Measurements from ENCODE around the gene EFCAB12. TPM values are rescaled to one million over a fixed set of nuclear protein-coding genes. Genes with fewer than 3 reads are reported as not detected.
"Not testable (repeated sequence)": the region's sequence is repeated elsewhere in the genome, so short reads cannot be mapped to it uniquely, and the experiment has no call there.

Gene EFCAB12
- total and polyA plus RNA-seq, 4 donors = 0.50 to 7.9 (median 5.8) TPM

DNA sequence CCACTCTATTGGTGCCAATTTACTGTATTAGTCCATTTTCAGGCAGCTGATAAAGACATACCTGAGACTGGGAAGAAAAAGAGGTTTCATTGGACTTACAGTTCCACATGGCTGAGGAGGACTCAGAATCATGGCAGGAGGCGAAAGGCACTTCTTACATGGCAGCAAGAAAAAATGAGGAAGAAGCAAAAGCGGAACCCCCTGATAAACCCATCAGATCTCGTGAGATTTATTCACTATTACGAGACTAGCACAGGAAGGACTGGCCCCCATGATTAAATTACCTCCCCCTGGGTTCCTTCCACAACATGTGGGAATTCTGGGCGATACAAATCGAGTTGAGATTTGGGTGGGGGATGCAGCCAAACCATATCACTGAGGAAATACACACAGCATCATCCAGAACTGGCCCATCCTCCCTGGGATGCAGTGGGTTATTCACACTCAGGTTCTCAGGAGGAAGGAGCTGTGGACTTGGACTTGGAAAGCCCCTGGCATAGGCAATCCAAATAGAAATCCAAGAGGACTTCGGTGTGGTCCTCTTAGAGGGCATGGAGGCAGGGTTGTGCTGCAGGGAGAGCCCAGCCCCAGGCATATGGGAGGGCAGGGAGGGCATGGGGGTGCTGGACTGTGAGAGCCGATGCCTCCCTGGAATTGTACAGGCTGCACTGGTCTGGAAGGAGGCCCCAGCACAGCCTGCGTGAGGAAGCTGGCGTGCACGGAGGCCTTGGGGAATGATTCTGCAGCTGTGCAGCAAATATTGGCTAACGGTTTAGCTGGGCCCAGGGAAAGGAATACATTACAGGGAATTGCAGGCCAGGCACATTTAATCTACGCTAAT, 62.9 kb downstream of the EFCAB12 start:
- Histone ChIP-seq H3K27ac (ENCODE audit: low read depth, low read length) (no peak overlapping the region), H3K36me3 (ENCODE audit: control insufficient read depth, insufficient read depth, low read length) (peaks cover 9% of the 10 kb centered on the region), H3K27me3 (ENCODE audit: control insufficient read depth, insufficient read depth, low read length) (no peaks in the 10 kb centered on the region), H3K4me3 (ENCODE audit: low read depth, low read length) (no peak overlapping the region), H3K9me3 (ENCODE audit: control insufficient read depth, insufficient read depth, low read length) (no peaks in the 10 kb centered on the region), H3K4me1 (ENCODE audit: control insufficient read depth, insufficient read depth, low read length) (peaks cover 13% of the 10 kb centered on the region)
- WGBS (ENCODE audit: insufficient coverage) = 67% methylated on average over 6 of the region's 13 CpGs
- peak in 1 of 6 donors; percentile 74 for DNase-seq (ENCODE audit: low read depth in 4 of 6, low spot score in 6 of 6)

DNA sequence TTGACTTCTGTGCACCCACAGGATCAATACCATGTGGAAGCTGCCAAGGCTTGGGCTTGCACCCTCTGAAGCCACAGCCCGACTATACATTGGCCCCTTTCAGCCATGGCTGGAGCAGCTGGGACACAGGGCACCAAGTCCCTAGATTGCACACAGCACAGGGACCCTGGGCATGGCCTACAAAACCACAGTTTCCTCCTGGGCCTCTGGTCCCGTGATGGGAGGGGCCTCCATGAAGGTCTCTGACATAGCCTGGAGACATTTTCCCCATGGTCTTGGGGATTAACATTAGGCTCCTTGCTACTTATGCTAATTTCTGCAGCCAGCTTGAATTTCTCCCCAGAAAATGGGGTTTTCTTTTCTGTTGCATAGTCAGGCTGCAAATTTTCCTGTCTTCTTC, 63.6 kb downstream of the EFCAB12 start:
- not testable (repeated sequence) for H3K27me3 ChIP-seq (ENCODE audit: control insufficient read depth, insufficient read depth, low read length); H3K9me3 ChIP-seq (ENCODE audit: control insufficient read depth, insufficient read depth, low read length); H3K4me3 ChIP-seq (ENCODE audit: low read depth, low read length); H3K36me3 ChIP-seq (ENCODE audit: control insufficient read depth, insufficient read depth, low read length); DNase-seq (ENCODE audit: low read depth in 4 of 6, low spot score in 6 of 6); H3K27ac ChIP-seq (ENCODE audit: low read depth, low read length)
- 50% methylated on average over 2 of the region's 2 CpGs for WGBS (ENCODE audit: insufficient coverage)
- peaks cover 13% of the 10 kb centered on the region for H3K4me1 ChIP-seq (ENCODE audit: control insufficient read depth, insufficient read depth, low read length)

DNA sequence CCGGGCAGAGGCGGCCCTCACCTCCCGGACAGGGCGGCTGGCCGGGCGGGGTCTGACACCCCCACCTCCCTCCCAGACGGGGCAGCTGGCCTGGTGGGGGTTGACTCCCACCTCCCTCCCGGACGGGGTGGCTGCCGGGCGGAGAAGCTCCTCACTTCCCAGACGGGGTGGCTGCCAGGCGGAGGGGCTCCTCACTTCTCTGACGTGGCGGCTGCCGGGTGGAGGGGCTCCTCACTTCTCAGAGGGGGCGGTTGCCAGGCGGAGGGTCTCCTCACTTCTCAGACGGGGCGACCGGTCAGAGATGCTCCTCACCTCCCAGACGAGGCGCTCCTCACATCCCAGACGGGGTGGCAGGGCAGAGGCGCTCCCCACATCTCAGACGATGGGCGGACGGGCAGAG, 65.1 kb downstream of the EFCAB12 start:
- peaks cover 13% of the 10 kb centered on the region for H3K4me1 ChIP-seq (ENCODE audit: control insufficient read depth, insufficient read depth, low read length)
- H3K9me3 ChIP-seq (ENCODE audit: control insufficient read depth, insufficient read depth, low read length); H3K4me3 ChIP-seq (ENCODE audit: low read depth, low read length); H3K36me3 ChIP-seq (ENCODE audit: control insufficient read depth, insufficient read depth, low read length); DNase-seq (ENCODE audit: low read depth in 4 of 6, low spot score in 6 of 6); H3K27me3 ChIP-seq (ENCODE audit: control insufficient read depth, insufficient read depth, low read length); H3K27ac ChIP-seq (ENCODE audit: low read depth, low read length): not testable (repeated sequence)
- WGBS (ENCODE audit: insufficient coverage) = no CpG with 5 or more reads among the region's 28 CpGs

DNA sequence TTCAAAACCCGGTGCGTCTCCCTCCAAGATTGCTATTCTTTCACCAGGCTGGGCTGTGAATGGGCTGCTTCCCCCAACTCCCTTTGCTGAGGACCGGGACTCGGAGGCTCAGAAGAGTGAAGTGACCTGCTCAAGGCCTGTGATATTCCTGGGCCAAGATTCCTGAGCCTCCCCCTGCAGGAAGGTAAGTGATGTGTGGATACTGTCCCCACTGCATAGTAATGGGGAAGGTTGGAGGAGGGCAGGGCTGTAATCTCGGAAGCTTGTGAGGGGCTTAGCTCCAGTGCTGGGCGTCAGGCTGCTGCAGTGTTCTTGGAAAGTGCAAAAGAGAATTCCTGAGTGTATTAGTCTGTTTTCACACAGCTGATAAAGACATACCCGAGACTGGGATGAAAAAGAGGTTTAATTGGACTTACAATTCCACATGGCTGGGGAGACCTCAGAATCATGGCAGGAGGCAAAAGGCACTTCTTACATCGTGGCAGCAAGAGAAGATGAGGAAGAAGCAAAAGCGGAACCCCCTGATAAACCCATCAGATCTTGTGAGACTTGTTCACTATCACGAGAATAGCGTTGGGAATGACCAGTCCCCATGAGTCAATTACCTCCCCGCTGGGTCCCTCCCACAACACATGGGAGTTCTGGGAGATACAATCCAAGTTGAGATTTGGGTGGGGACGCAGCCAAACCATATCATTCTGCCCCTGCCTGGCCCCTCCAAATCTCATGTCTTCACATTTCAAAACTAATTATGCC, 67.6 kb downstream of the EFCAB12 start:
- H3K4me3 ChIP-seq (ENCODE audit: low read depth, low read length) = no peak overlapping the region
- peaks cover 4% of the 10 kb centered on the region for H3K4me1 ChIP-seq (ENCODE audit: control insufficient read depth, insufficient read depth, low read length)
- no peaks in the 10 kb centered on the region for H3K27me3 ChIP-seq (ENCODE audit: control insufficient read depth, insufficient read depth, low read length)
- no peak overlapping the region for H3K27ac ChIP-seq (ENCODE audit: low read depth, low read length)
- no peaks in the 10 kb centered on the region for H3K36me3 ChIP-seq (ENCODE audit: control insufficient read depth, insufficient read depth, low read length)
- WGBS (ENCODE audit: insufficient coverage) = 73% methylated on average over 4 of the region's 13 CpGs
- no peaks in the 10 kb centered on the region for H3K9me3 ChIP-seq (ENCODE audit: control insufficient read depth, insufficient read depth, low read length)
- DNase-seq (ENCODE audit: low read depth in 4 of 6, low spot score in 6 of 6) = no peak

DNA sequence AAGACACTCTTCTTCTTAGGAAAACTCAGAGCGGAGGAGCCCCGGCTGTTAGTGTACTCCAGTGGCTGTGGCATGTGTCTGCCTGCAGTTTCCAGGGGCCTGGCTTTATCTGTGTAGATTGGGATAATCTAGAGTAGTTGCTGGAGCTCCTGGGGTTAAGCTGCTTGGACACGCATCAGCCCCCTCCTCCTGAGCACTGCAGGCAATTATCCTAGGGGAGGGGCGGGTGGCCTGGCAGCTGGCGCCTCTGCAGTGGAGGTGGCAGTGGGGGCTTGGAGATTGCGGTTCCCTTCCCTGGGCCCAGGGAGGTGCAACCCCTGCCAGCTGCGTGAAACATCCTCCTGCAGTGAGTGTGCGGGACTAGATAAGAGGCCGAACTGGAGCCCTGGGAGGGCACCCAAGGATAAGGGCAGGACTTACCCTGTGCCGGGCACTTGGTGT, 68.2 kb downstream of the EFCAB12 start:
- no peaks in the 10 kb centered on the region for H3K36me3 ChIP-seq (ENCODE audit: control insufficient read depth, insufficient read depth, low read length)
- 41% methylated on average over 3 of the region's 10 CpGs for WGBS (ENCODE audit: insufficient coverage)
- no peaks in the 10 kb centered on the region for H3K27me3 ChIP-seq (ENCODE audit: control insufficient read depth, insufficient read depth, low read length)
- no peak overlapping the region for H3K4me3 ChIP-seq (ENCODE audit: low read depth, low read length)
- no peaks in the 10 kb centered on the region for H3K4me1 ChIP-seq (ENCODE audit: control insufficient read depth, insufficient read depth, low read length)
- no peak overlapping the region for H3K27ac ChIP-seq (ENCODE audit: low read depth, low read length)
- no peak for DNase-seq (ENCODE audit: low read depth in 4 of 6, low spot score in 6 of 6)
- no peaks in the 10 kb centered on the region for H3K9me3 ChIP-seq (ENCODE audit: control insufficient read depth, insufficient read depth, low read length)

DNA sequence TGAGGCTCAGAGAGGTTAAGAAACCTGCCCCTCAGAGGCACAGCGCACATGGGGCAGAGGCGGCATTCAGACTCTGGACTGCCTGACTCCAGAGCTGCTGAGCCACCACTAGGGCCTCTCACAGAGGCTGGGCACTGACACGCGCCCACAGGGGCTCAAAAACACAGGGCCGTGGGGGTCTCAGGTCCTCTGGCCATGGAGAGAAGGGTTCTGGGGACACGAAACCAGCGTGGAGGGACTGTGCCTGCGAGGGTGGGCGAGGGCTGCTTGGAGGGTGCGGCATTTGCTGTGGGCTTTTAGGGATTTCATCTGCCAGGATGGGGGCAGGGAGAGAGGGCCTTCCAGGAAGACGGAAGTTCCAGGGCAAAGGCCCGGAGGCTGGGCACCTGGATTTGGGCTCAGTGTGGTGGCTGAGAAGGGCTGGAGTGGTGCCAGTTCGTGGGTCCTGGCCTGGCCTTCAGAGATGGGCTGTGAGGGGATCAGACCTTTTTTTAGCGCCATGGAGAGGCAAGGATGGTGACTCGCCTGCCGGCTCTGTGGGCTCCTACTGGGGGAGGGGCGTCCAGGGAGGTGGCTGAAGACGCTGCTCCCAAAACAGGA, 69.6 kb downstream of the EFCAB12 start:
- WGBS (ENCODE audit: insufficient coverage) = 73% methylated on average over 11 of the region's 18 CpGs
- no peak for DNase-seq (ENCODE audit: low read depth in 4 of 6, low spot score in 6 of 6)
- Histone ChIP-seq H3K4me1 (ENCODE audit: control insufficient read depth, insufficient read depth, low read length) (no peaks in the 10 kb centered on the region), H3K27ac (ENCODE audit: low read depth, low read length) (no peak overlapping the region), H3K4me3 (ENCODE audit: low read depth, low read length) (no peak overlapping the region), H3K27me3 (ENCODE audit: control insufficient read depth, insufficient read depth, low read length) (no peaks in the 10 kb centered on the region), H3K9me3 (ENCODE audit: control insufficient read depth, insufficient read depth, low read length) (no peaks in the 10 kb centered on the region), H3K36me3 (ENCODE audit: control insufficient read depth, insufficient read depth, low read length) (no peaks in the 10 kb centered on the region)

DNA sequence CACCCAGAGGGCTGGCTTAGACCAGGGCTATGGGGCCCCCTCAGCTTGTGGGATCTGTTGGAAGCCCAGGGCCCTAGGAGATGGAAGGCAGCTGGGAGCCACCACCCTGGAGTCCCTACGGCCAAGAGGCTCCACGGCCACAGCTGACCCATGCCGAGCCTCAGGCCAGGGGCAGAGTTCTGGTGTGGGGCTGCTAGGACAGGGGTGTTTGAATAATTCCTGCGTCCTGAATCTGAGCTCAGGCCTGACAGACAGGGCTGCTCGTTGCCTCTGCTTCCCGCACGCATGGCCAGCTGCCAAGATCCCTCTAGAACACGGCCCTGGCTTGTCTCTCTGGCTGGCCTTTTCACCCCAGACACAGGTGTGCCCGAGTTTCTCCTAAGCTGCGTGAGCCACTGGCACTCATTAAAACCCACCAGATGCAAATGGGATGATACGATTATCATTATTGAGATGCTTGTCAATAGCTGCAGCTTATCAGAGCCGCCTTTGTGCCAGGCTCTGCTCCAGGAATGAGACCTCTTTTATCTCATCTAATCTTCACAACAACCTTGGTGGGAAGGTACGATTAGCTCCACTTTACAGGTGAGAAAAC, 70.2 kb downstream of the EFCAB12 start:
- H3K9me3 ChIP-seq (ENCODE audit: control insufficient read depth, insufficient read depth, low read length) = no peaks in the 10 kb centered on the region
- WGBS (ENCODE audit: insufficient coverage) = 61% methylated on average over 8 of the region's 13 CpGs

DNA sequence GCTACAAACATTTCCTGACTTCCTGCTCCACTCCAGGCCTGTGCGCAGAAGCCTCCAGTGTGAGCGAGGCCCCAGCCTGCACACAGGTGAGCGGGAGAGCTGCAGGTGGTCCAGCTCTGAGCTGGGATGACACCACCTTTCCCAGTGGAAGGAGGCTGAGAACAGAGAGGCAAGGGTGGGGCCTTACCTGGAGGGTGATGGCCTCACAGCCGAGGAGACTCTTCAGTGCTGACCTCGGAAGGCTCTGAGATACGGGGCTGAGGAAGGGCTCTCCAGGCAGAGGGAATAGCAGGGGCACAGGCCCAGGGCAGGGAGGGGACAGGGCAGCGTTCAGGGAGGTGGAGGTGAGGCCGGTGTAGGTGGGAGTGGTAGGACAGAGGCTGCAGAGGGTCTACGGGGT, 70.8 kb downstream of the EFCAB12 start:
- Histone ChIP-seq H3K9me3 (ENCODE audit: control insufficient read depth, insufficient read depth, low read length) (no peaks in the 10 kb centered on the region), H3K4me3 (ENCODE audit: low read depth, low read length) (no peak overlapping the region), H3K36me3 (ENCODE audit: control insufficient read depth, insufficient read depth, low read length) (no peaks in the 10 kb centered on the region), H3K27ac (ENCODE audit: low read depth, low read length) (no peak overlapping the region), H3K27me3 (ENCODE audit: control insufficient read depth, insufficient read depth, low read length) (no peaks in the 10 kb centered on the region), H3K4me1 (ENCODE audit: control insufficient read depth, insufficient read depth, low read length) (no peaks in the 10 kb centered on the region)
- WGBS (ENCODE audit: insufficient coverage) = 82% methylated on average over 6 of the region's 9 CpGs
- DNase-seq (ENCODE audit: low read depth in 4 of 6, low spot score in 6 of 6) = no peak

More for the DNA sequence above, 70.2 kb downstream of the EFCAB12 start:
- Histone ChIP-seq H3K36me3 (ENCODE audit: control insufficient read depth, insufficient read depth, low read length) (no peaks in the 10 kb centered on the region), H3K4me3 (ENCODE audit: low read depth, low read length) (no peak overlapping the region), H3K4me1 (ENCODE audit: control insufficient read depth, insufficient read depth, low read length) (no peaks in the 10 kb centered on the region), H3K27ac (ENCODE audit: low read depth, low read length) (no peak overlapping the region), H3K27me3 (ENCODE audit: control insufficient read depth, insufficient read depth, low read length) (no peaks in the 10 kb centered on the region)
- DNase-seq (ENCODE audit: low read depth in 4 of 6, low spot score in 6 of 6) = no peak

DNA sequence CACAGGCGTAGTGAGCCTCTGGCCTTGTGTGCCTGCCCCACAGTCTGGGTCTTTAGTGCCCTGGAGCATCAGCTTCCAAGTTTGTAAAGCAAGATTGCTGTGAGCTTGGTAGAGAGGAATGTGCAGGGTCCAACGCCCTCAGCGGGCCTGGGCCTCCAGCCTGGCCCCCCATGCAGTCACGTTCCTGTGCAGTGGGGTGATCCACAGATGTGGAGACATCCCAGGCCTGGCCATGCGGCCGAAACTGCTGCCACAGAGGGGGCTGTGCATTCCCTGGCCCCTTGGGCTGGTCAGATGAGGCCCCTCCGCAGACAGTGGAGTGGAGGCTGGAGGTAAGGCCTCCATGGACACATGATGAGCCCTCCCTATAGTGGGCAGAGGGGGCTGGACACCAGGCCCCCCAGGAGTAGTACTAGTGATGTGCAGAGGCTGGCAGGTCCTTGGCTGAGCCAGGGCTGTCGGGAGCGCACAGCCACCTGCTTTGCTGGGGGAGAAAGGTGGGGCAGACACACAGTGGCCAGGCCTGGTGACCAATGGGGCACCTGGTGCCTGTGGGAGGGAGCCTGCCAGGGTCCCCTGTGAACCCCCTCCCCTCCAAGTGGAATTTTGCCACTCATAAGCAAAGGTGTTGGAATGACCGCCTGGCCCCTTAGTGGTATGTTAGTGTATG, 71.5 kb downstream of the EFCAB12 start:
- no peaks in the 10 kb centered on the region for H3K4me1 ChIP-seq (ENCODE audit: control insufficient read depth, insufficient read depth, low read length)
- H3K36me3 ChIP-seq (ENCODE audit: control insufficient read depth, insufficient read depth, low read length) = no peaks in the 10 kb centered on the region
- no peak for DNase-seq (ENCODE audit: low read depth in 4 of 6, low spot score in 6 of 6)
- H3K9me3 ChIP-seq (ENCODE audit: control insufficient read depth, insufficient read depth, low read length) = no peaks in the 10 kb centered on the region
- H3K27me3 ChIP-seq (ENCODE audit: control insufficient read depth, insufficient read depth, low read length) = no peaks in the 10 kb centered on the region
- H3K4me3 ChIP-seq (ENCODE audit: low read depth, low read length) = no peak overlapping the region
- 79% methylated on average over 6 of the region's 10 CpGs for WGBS (ENCODE audit: insufficient coverage)
- no peak overlapping the region for H3K27ac ChIP-seq (ENCODE audit: low read depth, low read length)
